ENCODE data around the gene RAD51B. TPM values are rescaled to one million over a fixed set of nuclear protein-coding genes. Genes with fewer than 3 reads are reported as not detected.

RAD51B gene
- total RNA-seq, 1 experiment from 2014 or later, result 29.9 TPM

DNA sequence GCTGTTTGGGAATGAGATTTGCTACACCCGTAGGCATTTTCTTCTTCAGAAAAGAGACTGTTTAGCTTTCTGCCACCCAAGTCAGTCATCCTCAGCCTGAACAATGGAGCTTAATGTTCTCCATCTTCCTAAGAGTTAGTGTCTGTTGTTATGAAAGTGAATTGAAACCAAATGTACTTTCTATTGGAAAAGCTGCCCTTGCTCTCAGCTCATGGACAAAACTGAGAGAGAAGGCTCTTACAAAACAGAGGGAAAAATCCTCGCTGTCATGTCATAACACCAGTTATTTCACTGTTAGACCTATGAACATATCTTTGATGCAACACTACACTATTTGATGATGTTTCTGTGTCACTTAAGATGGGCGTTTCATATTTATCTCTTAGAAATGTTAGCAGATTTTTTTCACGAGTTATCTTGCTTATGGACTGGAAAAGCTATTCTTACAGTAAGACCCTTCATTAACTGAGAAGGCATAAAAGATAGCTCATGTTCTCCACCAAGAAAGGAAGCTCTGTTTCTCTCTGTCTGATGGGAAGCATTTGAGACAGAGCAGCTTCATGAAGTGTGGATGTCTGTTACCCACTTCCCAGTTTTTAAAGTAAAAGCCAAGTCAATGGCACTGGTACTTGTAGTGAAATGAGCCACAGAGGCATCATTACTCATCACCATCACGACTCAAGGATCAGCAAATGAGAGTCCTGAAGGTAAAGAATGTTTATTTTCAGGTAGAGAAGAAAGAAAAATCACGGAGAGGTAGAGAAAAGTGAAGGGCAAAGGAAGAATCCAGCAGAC lies 489.3 kb downstream of the RAD51B start:
- H3K9me3 ChIP-seq (ENCODE audit: insufficient read depth, low read depth), result no peaks in the 10 kb centered on the region
- H3F3A ChIP-seq (ENCODE audit: insufficient read depth, low read depth), result peaks cover 52% of the 10 kb centered on the region
- ChIA-PET POLR2A (ENCODE audit: unreplicated experiment) (interaction anchor here (0.6 kb wide), 1 partner anchor 74 kb away, joined by 11 read pairs; no protein-coding TSS in a partner anchor), CTCF (interaction anchor here (0.7 kb wide), 1 partner anchor 59 kb away, joined by 8 read pairs; no protein-coding TSS in a partner anchor)
- no peaks in the 10 kb centered on the region for H3K36me3 ChIP-seq (ENCODE audit: low read depth)
- intact Hi-C loops (cut with micrococcal nuclease; ENCODE audit: unreplicated experiment), result loop anchor here (5.0 kb wide), 1 partner anchor 57 kb away; no protein-coding TSS in a partner anchor
- no peak overlapping the region for H2AFZ ChIP-seq
- BruUV-seq (replicated peaks), result no TSS peak
- H3K27me3 ChIP-seq (ENCODE audit: insufficient read depth, low read depth), result no peaks in the 10 kb centered on the region
- no peak for DNase-seq
- peak overlapping the region; percentile 95 for H3K27ac ChIP-seq
- no peak for TF ChIP-seq EZH2 (IDR thresholded peaks at IDR 0.05; ENCODE audit: low read depth)
- TF ChIP-seq, protein P1, sequence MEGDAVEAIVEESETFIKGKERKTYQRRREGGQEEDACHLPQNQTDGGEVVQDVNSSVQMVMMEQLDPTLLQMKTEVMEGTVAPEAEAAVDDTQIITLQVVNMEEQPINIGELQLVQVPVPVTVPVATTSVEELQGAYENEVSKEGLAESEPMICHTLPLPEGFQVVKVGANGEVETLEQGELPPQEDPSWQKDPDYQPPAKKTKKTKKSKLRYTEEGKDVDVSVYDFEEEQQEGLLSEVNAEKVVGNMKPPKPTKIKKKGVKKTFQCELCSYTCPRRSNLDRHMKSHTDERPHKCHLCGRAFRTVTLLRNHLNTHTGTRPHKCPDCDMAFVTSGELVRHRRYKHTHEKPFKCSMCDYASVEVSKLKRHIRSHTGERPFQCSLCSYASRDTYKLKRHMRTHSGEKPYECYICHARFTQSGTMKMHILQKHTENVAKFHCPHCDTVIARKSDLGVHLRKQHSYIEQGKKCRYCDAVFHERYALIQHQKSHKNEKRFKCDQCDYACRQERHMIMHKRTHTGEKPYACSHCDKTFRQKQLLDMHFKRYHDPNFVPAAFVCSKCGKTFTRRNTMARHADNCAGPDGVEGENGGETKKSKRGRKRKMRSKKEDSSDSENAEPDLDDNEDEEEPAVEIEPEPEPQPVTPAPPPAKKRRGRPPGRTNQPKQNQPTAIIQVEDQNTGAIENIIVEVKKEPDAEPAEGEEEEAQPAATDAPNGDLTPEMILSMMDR (conservative IDR thresholded peaks at IDR 0.05), result no peak
- no peaks in the 10 kb centered on the region for H4K20me1 ChIP-seq (ENCODE audit: insufficient read depth)
- H3K4me3 ChIP-seq, result no peak overlapping the region
- no peaks in the 10 kb centered on the region for H3K9me2 ChIP-seq (ENCODE audit: insufficient read depth)
- peak overlapping the region; percentile 70 for H3K4me2 ChIP-seq
- H3K4me1 ChIP-seq (replicated peaks; ENCODE audit: insufficient read depth), result peaks cover 66% of the 10 kb centered on the region
- no peaks in the 10 kb centered on the region for H3K79me2 ChIP-seq (ENCODE audit: low read depth)

- BruUV-seq (replicated peaks), result no TSS peak
These were observed 490.0 kb downstream of the RAD51B start for GRCh38 chr14:68309616-68310015.

GRCh38 chr14:68312300-68312699 lies 492.7 kb downstream of the RAD51B start:
- H3K9me3 ChIP-seq (ENCODE audit: insufficient read depth, low read depth), result no peaks in the 10 kb centered on the region
- no peaks in the 10 kb centered on the region for H3K36me3 ChIP-seq (ENCODE audit: low read depth)
- peaks cover 35% of the 10 kb centered on the region for H3K4me1 ChIP-seq (replicated peaks; ENCODE audit: insufficient read depth)
- H3K27ac ChIP-seq, result no peak overlapping the region
- POLR2A ChIA-PET (ENCODE audit: unreplicated experiment), result no interaction called here
- H3K27me3 ChIP-seq (ENCODE audit: insufficient read depth, low read depth), result no peaks in the 10 kb centered on the region
- no peak for DNase-seq
- no peak for TF ChIP-seq EZH2 (IDR thresholded peaks at IDR 0.05; ENCODE audit: low read depth)
- TF ChIP-seq, protein P1 (conservative IDR thresholded peaks at IDR 0.05), result no peak
- no peaks in the 10 kb centered on the region for H4K20me1 ChIP-seq (ENCODE audit: insufficient read depth)
- peaks cover 21% of the 10 kb centered on the region for H3F3A ChIP-seq (ENCODE audit: insufficient read depth, low read depth)
- BruUV-seq (replicated peaks), result no TSS peak
- CTCF ChIA-PET, result no interaction called here
- no peak overlapping the region for H2AFZ ChIP-seq
- no peaks in the 10 kb centered on the region for H3K9me2 ChIP-seq (ENCODE audit: insufficient read depth)
- H3K4me2 ChIP-seq, result no peak overlapping the region
- intact Hi-C loops (cut with micrococcal nuclease; ENCODE audit: unreplicated experiment), result no loop called here
- no peaks in the 10 kb centered on the region for H3K79me2 ChIP-seq (ENCODE audit: low read depth)
- H3K4me3 ChIP-seq, result no peak overlapping the region

More at GRCh38 chr14:68309616-68310015, 490.0 kb downstream of the RAD51B start:
- Histone ChIP-seq H3K79me2 (ENCODE audit: low read depth) (no peaks in the 10 kb centered on the region), H3K27me3 (ENCODE audit: insufficient read depth, low read depth) (no peaks in the 10 kb centered on the region), H2AFZ (no peak overlapping the region), H3K4me1 (replicated peaks; ENCODE audit: insufficient read depth) (peaks cover 62% of the 10 kb centered on the region), H4K20me1 (ENCODE audit: insufficient read depth) (no peaks in the 10 kb centered on the region), H3K27ac (peak overlapping the region; percentile 95), H3K4me2 (no peak overlapping the region), H3K9me2 (ENCODE audit: insufficient read depth) (no peaks in the 10 kb centered on the region), H3K4me3 (no peak overlapping the region), H3K36me3 (ENCODE audit: low read depth) (no peaks in the 10 kb centered on the region), H3F3A (ENCODE audit: insufficient read depth, low read depth) (peaks cover 47% of the 10 kb centered on the region), H3K9me3 (ENCODE audit: insufficient read depth, low read depth) (no peaks in the 10 kb centered on the region)
- TF ChIP-seq EZH2 (IDR thresholded peaks at IDR 0.05; ENCODE audit: low read depth), result no peak
- TF ChIP-seq, protein P1 (conservative IDR thresholded peaks at IDR 0.05), result no peak
- no peak for DNase-seq
- intact Hi-C loops (cut with micrococcal nuclease; ENCODE audit: unreplicated experiment), result loop anchor here (5.0 kb wide), 1 partner anchor 57 kb away; no protein-coding TSS in a partner anchor
- ChIA-PET CTCF (no interaction called here), POLR2A (ENCODE audit: unreplicated experiment) (no interaction called here)
